ENCODE data around the gene C3orf80. TPM values are rescaled to one million over a fixed set of nuclear protein-coding genes. Genes with fewer than 3 reads are reported as not detected.

The C3orf80 gene
- total RNA-seq, 1 donor from 2014 or later, result not detected

DNA sequence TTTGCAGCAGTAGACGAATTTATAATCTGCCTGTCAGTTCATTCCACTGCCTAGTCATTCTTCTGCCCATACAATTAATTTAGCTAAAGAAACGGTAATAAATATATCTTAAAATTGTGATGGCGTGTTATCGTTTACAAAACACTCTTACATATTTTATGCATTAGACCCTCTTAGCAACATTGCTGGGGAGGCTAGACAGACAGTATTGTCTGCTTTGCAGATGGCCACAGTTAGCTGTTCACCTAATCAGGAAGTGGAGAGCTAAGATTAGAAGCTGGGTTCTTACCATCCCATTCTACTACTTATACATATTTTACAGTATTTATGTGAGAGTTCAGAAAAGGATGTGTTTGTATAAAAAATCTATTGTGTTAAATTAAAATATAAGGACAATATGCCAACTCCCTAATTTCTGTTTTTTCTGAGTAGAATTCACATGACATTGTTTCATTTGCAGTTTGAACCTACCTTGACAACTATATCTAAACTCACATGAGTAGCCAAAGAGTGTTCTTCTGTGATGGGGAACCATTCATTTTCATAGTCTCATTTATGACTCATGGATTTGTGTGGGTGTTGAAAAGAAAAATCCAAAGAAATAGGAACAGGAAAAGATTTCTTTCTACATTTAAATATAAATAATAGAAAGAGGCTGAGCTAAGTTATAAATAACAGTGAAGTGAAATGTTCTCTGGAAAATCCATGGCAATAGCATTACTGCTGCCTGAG is 41.7 kb upstream of the C3orf80 start:
- Histone ChIP-seq H3K27me3 (no peaks in the 10 kb centered on the region), H3K36me3 (no peaks in the 10 kb centered on the region), H3K9me3 (no peaks in the 10 kb centered on the region), H3K4me1 (no peaks in the 10 kb centered on the region), H3K27ac (no peak overlapping the region), H3K4me3 (no peak overlapping the region)
- TF ChIP-seq, protein P1, sequence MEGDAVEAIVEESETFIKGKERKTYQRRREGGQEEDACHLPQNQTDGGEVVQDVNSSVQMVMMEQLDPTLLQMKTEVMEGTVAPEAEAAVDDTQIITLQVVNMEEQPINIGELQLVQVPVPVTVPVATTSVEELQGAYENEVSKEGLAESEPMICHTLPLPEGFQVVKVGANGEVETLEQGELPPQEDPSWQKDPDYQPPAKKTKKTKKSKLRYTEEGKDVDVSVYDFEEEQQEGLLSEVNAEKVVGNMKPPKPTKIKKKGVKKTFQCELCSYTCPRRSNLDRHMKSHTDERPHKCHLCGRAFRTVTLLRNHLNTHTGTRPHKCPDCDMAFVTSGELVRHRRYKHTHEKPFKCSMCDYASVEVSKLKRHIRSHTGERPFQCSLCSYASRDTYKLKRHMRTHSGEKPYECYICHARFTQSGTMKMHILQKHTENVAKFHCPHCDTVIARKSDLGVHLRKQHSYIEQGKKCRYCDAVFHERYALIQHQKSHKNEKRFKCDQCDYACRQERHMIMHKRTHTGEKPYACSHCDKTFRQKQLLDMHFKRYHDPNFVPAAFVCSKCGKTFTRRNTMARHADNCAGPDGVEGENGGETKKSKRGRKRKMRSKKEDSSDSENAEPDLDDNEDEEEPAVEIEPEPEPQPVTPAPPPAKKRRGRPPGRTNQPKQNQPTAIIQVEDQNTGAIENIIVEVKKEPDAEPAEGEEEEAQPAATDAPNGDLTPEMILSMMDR (IDR thresholded peaks at IDR 0.05), result no peak
- no peak for TF ChIP-seq POLR2AphosphoS5 (IDR thresholded peaks at IDR 0.05; ENCODE audit: insufficient read depth in 1 of 2, low read depth in 1 of 2)
- no peak for TF ChIP-seq POLR2A (IDR thresholded peaks at IDR 0.05)
- DNase-seq (ENCODE audit: extremely low spot score in 2 of 2), result no peak
- intact Hi-C loops (cut with DNase I), result no loop called here

- H3K4me1 ChIP-seq, result no peaks in the 10 kb centered on the region
- DNase-seq (ENCODE audit: extremely low spot score in 2 of 2), result no peak
- TF ChIP-seq POLR2A (IDR thresholded peaks at IDR 0.05), result no peak
- no peak for TF ChIP-seq POLR2AphosphoS5 (IDR thresholded peaks at IDR 0.05; ENCODE audit: insufficient read depth in 1 of 2, low read depth in 1 of 2)
- TF ChIP-seq, protein P1 (IDR thresholded peaks at IDR 0.05), result no peak
- no peaks in the 10 kb centered on the region for H3K9me3 ChIP-seq
- H3K4me3 ChIP-seq, result no peak overlapping the region
- no peak overlapping the region for H3K27ac ChIP-seq
- no peaks in the 10 kb centered on the region for H3K36me3 ChIP-seq
- H3K27me3 ChIP-seq, result no peaks in the 10 kb centered on the region
- intact Hi-C loops (cut with DNase I), result no loop called here
Observed at GRCh38 chr3:160184655-160185054, 40.6 kb upstream of the C3orf80 start.

GRCh38 chr3:160185751-160186150 is 39.5 kb upstream of the C3orf80 start:
- TF ChIP-seq, protein P1 (IDR thresholded peaks at IDR 0.05), result no peak
- TF ChIP-seq POLR2A (IDR thresholded peaks at IDR 0.05), result no peak
- Histone ChIP-seq H3K9me3 (no peaks in the 10 kb centered on the region), H3K36me3 (no peaks in the 10 kb centered on the region), H3K4me3 (no peak overlapping the region), H3K27ac (no peak overlapping the region), H3K4me1 (no peaks in the 10 kb centered on the region), H3K27me3 (no peaks in the 10 kb centered on the region)
- intact Hi-C loops (cut with DNase I), result no loop called here
- DNase-seq (ENCODE audit: extremely low spot score in 2 of 2), result no peak

GRCh38 chr3:160187288-160187687 is 37.9 kb upstream of the C3orf80 start:
- H3K27me3 ChIP-seq, result no peaks in the 10 kb centered on the region
- no peak for DNase-seq (ENCODE audit: extremely low spot score in 2 of 2)
- H3K27ac ChIP-seq, result no peak overlapping the region
- H3K9me3 ChIP-seq, result no peaks in the 10 kb centered on the region
- no peaks in the 10 kb centered on the region for H3K4me1 ChIP-seq
- no peak for TF ChIP-seq POLR2AphosphoS5 (IDR thresholded peaks at IDR 0.05; ENCODE audit: insufficient read depth in 1 of 2, low read depth in 1 of 2)
- no peak for TF ChIP-seq POLR2A (IDR thresholded peaks at IDR 0.05)
- TF ChIP-seq, protein P1 (IDR thresholded peaks at IDR 0.05), result no peak
- intact Hi-C loops (cut with DNase I), result no loop called here
- no peaks in the 10 kb centered on the region for H3K36me3 ChIP-seq
- no peak overlapping the region for H3K4me3 ChIP-seq

DNA sequence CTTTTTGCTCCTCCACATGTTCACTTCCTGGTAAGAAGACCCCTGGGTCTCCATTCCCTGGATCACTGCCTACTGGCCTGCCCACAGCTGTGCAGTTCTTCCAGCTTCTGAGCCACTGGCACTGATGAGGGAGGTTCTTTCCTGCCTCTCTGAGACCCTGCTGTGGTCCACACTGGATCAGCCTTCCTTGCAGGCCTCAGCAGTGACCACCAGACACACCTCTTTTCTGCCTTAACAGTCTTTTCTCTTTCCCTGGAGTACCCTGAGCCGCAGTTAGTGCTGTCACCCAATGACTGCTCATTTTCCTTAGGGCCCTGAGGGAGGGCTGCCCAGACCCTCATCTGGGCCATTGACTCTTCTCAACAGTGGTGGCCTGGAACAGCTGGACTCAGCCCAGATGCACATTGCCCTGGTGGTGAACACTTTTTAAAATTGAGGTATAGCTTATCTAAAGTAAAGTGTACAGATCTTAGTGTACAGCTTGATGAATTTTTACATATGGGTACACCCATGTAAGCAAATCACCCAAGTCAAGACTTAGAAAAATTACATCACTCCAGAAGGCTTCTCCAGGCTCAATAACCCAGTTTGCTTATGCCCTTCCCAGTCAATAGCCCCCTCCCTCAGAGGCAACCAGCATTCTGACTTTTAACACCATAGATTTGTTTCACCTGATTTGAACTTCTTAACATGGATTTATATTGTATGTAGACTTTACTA is 32.8 kb upstream of the C3orf80 start:
- intact Hi-C loops (cut with DNase I), result no loop called here
- Histone ChIP-seq H3K27ac (no peak overlapping the region), H3K4me1 (no peaks in the 10 kb centered on the region), H3K4me3 (no peak overlapping the region), H3K27me3 (no peaks in the 10 kb centered on the region), H3K36me3 (no peaks in the 10 kb centered on the region), H3K9me3 (no peaks in the 10 kb centered on the region)
- TF ChIP-seq, protein P1 (IDR thresholded peaks at IDR 0.05), result no peak
- no peak for TF ChIP-seq POLR2A (IDR thresholded peaks at IDR 0.05)
- no peak for TF ChIP-seq POLR2AphosphoS5 (IDR thresholded peaks at IDR 0.05; ENCODE audit: insufficient read depth in 1 of 2, low read depth in 1 of 2)
- peak in 1 of 2 donors; percentile 71 for DNase-seq (ENCODE audit: extremely low spot score in 2 of 2)

Data from vagina (tissue), 2 donors.